G401.6 (cell line): ENCODE results near the gene PRKCE.

Source experiments
- FAIRE-seq: peaks from 2 replicates; lab custom pipeline; 2012; peaks lifted over from hg19 to GRCh38; lab: Jason Lieb, UNC

Gene PRKCE

GRCh38 chr2:45891719-45892424 is 240.4 kb downstream of the PRKCE start:
- no peak for FAIRE-seq

- no peak for FAIRE-seq
Observed at GRCh38 chr2:45892425-45892745, 240.9 kb downstream of the PRKCE start.

- no peak for FAIRE-seq
Observed at GRCh38 chr2:45892757-45893156, 241.3 kb downstream of the PRKCE start.

- no peak for FAIRE-seq
Observed at GRCh38 chr2:45894211-45894610, 242.7 kb downstream of the PRKCE start.

- no peak for FAIRE-seq
Observed at GRCh38 chr2:45895241-45895861, 243.9 kb downstream of the PRKCE start.

- no peak for FAIRE-seq
Observed at GRCh38 chr2:45896311-45896710, 244.8 kb downstream of the PRKCE start.

GRCh38 chr2:45897842-45898241 is 246.4 kb downstream of the PRKCE start:
- FAIRE-seq: no peak

- FAIRE-seq: no peak
Observed at GRCh38 chr2:45898819-45899218, 247.3 kb downstream of the PRKCE start.

- no peak for FAIRE-seq
Observed at GRCh38 chr2:45899926-45900325, 248.5 kb downstream of the PRKCE start.

GRCh38 chr2:45901468-45902032 is 250.1 kb downstream of the PRKCE start:
- FAIRE-seq: no peak

- no peak for FAIRE-seq
Observed at GRCh38 chr2:45902380-45902779, 250.9 kb downstream of the PRKCE start.

- FAIRE-seq: no peak
Observed at GRCh38 chr2:45902781-45903375, 251.4 kb downstream of the PRKCE start.

GRCh38 chr2:45904267-45904945 is 252.9 kb downstream of the PRKCE start:
- no peak for FAIRE-seq

- no peak for FAIRE-seq
Observed at GRCh38 chr2:45904946-45905631, 253.6 kb downstream of the PRKCE start.

GRCh38 chr2:45905632-45905958 is 254.1 kb downstream of the PRKCE start:
- FAIRE-seq: no peak

- FAIRE-seq: no peak
Observed at GRCh38 chr2:45907592-45907991, 256.1 kb downstream of the PRKCE start.

- FAIRE-seq: no peak
Observed at GRCh38 chr2:45908316-45909170, 257.1 kb downstream of the PRKCE start.

GRCh38 chr2:45909171-45909565 is 257.7 kb downstream of the PRKCE start:
- FAIRE-seq: no peak

GRCh38 chr2:45909677-45910191 is 258.3 kb downstream of the PRKCE start:
- FAIRE-seq: no peak

- no peak for FAIRE-seq
Observed at GRCh38 chr2:45910473-45911060, 259.1 kb downstream of the PRKCE start.

- no peak for FAIRE-seq
Observed at GRCh38 chr2:45911538-45911937, 260.1 kb downstream of the PRKCE start.
